Renal pelvis (tissue), 4 donors: ENCODE measurements around the gene KDM8. TPM values are rescaled to one million over a fixed set of nuclear protein-coding genes. Genes with fewer than 3 reads are reported as not detected.

Experiments used
- DNase-seq: peaks from one replicate; pipeline ENCODE4 v3.0.0-alpha.2; 2013
- polyA plus RNA-seq, 3 donors: library from polyadenylated mRNA; unstranded; fragments of 120-200 nt; gene quantifications; one replicate each; pipeline ENCODE4 v1.2.1, GENCODE V29; 2013; ENCODE audit not compliant: insufficient read length in 3 of 3

Gene KDM8
- polyA plus RNA-seq, 3 donors, result 8.3 to 10.3 (median 9.4) TPM

- DNase-seq, result no peak
Measured at GRCh38 chr16:27211026-27211425, 7.7 kb downstream of the KDM8 start.

- no peak for DNase-seq
Measured at GRCh38 chr16:27214084-27214961, 11.0 kb downstream of the KDM8 start.

- DNase-seq, result no peak
Measured at GRCh38 chr16:27215660-27216059, 12.3 kb downstream of the KDM8 start.

GRCh38 chr16:27216297-27216885, 13.1 kb downstream of the KDM8 start:
- no peak for DNase-seq

GRCh38 chr16:27217256-27217655, 13.9 kb downstream of the KDM8 start:
- peak; percentile 85 for DNase-seq

- no peak for DNase-seq
Measured at GRCh38 chr16:27218756-27219155, 15.4 kb downstream of the KDM8 start.

GRCh38 chr16:27219161-27219560, 15.8 kb downstream of the KDM8 start:
- DNase-seq, result no peak

- DNase-seq, result no peak
Measured at GRCh38 chr16:27220120-27220519, 16.8 kb downstream of the KDM8 start.

- DNase-seq, result no peak
Measured at GRCh38 chr16:27220527-27220926, 17.2 kb downstream of the KDM8 start.

- DNase-seq, result no peak
Measured at GRCh38 chr16:27220991-27221390, 17.7 kb downstream of the KDM8 start.

GRCh38 chr16:27221576-27222248, 18.4 kb downstream of the KDM8 start:
- DNase-seq, result no peak

- DNase-seq, result peak; percentile 59
Measured at GRCh38 chr16:27222249-27223225, 19.2 kb downstream of the KDM8 start.

GRCh38 chr16:27223226-27223610, 19.9 kb downstream of the KDM8 start:
- no peak for DNase-seq

- no peak for DNase-seq
Measured at GRCh38 chr16:27223701-27224100, 20.4 kb downstream of the KDM8 start.

GRCh38 chr16:27224271-27224737, 21.0 kb downstream of the KDM8 start:
- no peak for DNase-seq

- no peak for DNase-seq
Measured at GRCh38 chr16:27224741-27225300, 21.5 kb downstream of the KDM8 start.

- no peak for DNase-seq
Measured at GRCh38 chr16:27225536-27226360, 22.4 kb downstream of the KDM8 start.

GRCh38 chr16:27226476-27226875, 23.1 kb downstream of the KDM8 start:
- no peak for DNase-seq

- DNase-seq, result no peak
Measured at GRCh38 chr16:27226976-27227705, 23.8 kb downstream of the KDM8 start.

GRCh38 chr16:27228045-27228444, 24.7 kb downstream of the KDM8 start:
- no peak for DNase-seq
